PC-3 (cell line): ENCODE measurements around the gene ZC2HC1B. TPM values are rescaled to one million over a fixed set of nuclear protein-coding genes. Genes with fewer than 3 reads are reported as not detected.

Experiments
- ATAC-seq: fragments of 200-7000 bp; cut with Tn5 transposase; 2 replicates; pipeline ENCODE4 v1.9.1; 2020; ENCODE audit warnings: mild to moderate bottlenecking, moderate library complexity
- BruUV-seq: library from RNA; stranded (reverse); fragments of 400-500 nt; replicated peaks from 2 replicates; lab custom pipeline; 2021; lab: Mats Ljungman, UMichigan
- CTCF ChIA-PET: fragments of 300-600 bp; sonication (Branson Sonifier 250); formaldehyde crosslinking; loops from one replicate; lab custom pipeline; 2022; ENCODE audit warnings: antibody characterized with exemption; lab: Charles Lee
- POLR2A ChIA-PET: fragments of 300-600 bp; sonication (Branson Sonifier 250); formaldehyde crosslinking; loops from one replicate; lab custom pipeline; 2022; ENCODE audit warnings: antibody characterized with exemption; ENCODE audit not compliant: unreplicated experiment; lab: Charles Lee
- DNase-seq: peaks from one replicate; pipeline ENCODE4 v3.0.0-alpha.2; 2015
- H2AFZ ChIP-seq: fragments of 300-600 bp; sonication (generic); 2 replicates; pipeline ENCODE4 v1.6.0; 2016; ENCODE audit warnings: antibody characterized with exemption, low read length
- H3F3A ChIP-seq: fragments of 300-600 bp; sonication (generic); one replicate; pipeline ENCODE4 v1.6.0; 2017; ENCODE audit warnings: antibody characterized with exemption, low read length, control low read depth, mild to moderate bottlenecking; ENCODE audit not compliant: unreplicated experiment
- H3K27ac ChIP-seq: fragments of 300-600 bp; sonication (generic); 2 replicates; pipeline ENCODE4 v1.5.1; 2016; ENCODE audit warnings: mild to moderate bottlenecking, low read length
- H3K27me3 ChIP-seq: fragments of 300-600 bp; sonication (generic); 2 replicates; pipeline ENCODE4 v1.6.1; 2016; ENCODE audit warnings: low read length, mixed read lengths
- H3K36me3 ChIP-seq: fragments of 300-600 bp; sonication (generic); 2 replicates; pipeline ENCODE4 v1.6.1; 2016; ENCODE audit warnings: low read depth, mixed run types, low read length, mixed read lengths
- H3K4me1 ChIP-seq: fragments of 300-600 bp; sonication (generic); 2 replicates; pipeline ENCODE4 v1.5.1; 2016; ENCODE audit warnings: low read length; ENCODE audit not compliant: insufficient read depth
- H3K4me2 ChIP-seq: fragments of 300-600 bp; sonication (generic); 2 replicates; pipeline ENCODE4 v1.6.0; 2016; ENCODE audit warnings: low read length
- H3K4me3 ChIP-seq: fragments of 300-600 bp; sonication (generic); 2 replicates; pipeline ENCODE4 v1.5.1; 2016; ENCODE audit warnings: mild to moderate bottlenecking, low read length, mixed read lengths
- H3K79me2 ChIP-seq: fragments of 300-600 bp; sonication (generic); 2 replicates; pipeline ENCODE4 v1.6.1; 2017; ENCODE audit warnings: low read length, mixed read lengths
- H3K9ac ChIP-seq: fragments of 300-600 bp; sonication (generic); 2 replicates; pipeline ENCODE4 v1.6.0; 2016; ENCODE audit warnings: mild to moderate bottlenecking, low read length
- H3K9me2 ChIP-seq: fragments of 300-600 bp; sonication (generic); replicated peaks from 2 replicates; pipeline ENCODE4 v1.6.1; 2016; ENCODE audit warnings: mixed run types, low read length, mixed read lengths
- H3K9me3 ChIP-seq: fragments of 300-600 bp; sonication (generic); 2 replicates; pipeline ENCODE4 v1.6.1; 2016; ENCODE audit warnings: low read length, mixed read lengths
- H4K20me1 ChIP-seq: fragments of 300-600 bp; sonication (generic); 2 replicates; pipeline ENCODE4 v1.6.1; 2016; ENCODE audit warnings: low read length, mixed read lengths
- EZH2 ChIP-seq: fragments of 300-600 bp; sonication (generic); IDR thresholded peaks from one replicate; pipeline ENCODE4 v1.6.1; 2017; ENCODE audit warnings: antibody characterized with exemption, mild to moderate bottlenecking, low read length; ENCODE audit not compliant: unreplicated experiment
- EZH2phosphoT487 ChIP-seq: fragments of 300-600 bp; sonication (generic); IDR thresholded peaks from 2 replicates; pipeline ENCODE4 v1.6.1; 2018; ENCODE audit warnings: mild to moderate bottlenecking, antibody characterized with exemption, low read length, borderline replicate concordance
- intact Hi-C: fragments of 100-400 bp; cut with micrococcal nuclease; formaldehyde crosslinking; loops from 2 replicates; pipeline ENCODE4 v1.9.0; 2023
- total RNA-seq: library from RNA; depleted of rRNA; stranded (reverse); fragments of >200 nt; gene quantifications from 2 replicates; pipeline ENCODE4 v1.2.3, GENCODE V29; 2014
- TF ChIP-seq, protein P1 (sequence below): fragments of 300-600 bp; sonication (generic); conservative IDR thresholded peaks from 2 replicates; pipeline ENCODE4 v1.5.1; 2017; ENCODE audit warnings: antibody characterized with exemption, low read depth, mild to moderate bottlenecking, low read length

Gene ZC2HC1B
- total RNA-seq, 1 experiment from 2014 or later: not detected

DNA sequence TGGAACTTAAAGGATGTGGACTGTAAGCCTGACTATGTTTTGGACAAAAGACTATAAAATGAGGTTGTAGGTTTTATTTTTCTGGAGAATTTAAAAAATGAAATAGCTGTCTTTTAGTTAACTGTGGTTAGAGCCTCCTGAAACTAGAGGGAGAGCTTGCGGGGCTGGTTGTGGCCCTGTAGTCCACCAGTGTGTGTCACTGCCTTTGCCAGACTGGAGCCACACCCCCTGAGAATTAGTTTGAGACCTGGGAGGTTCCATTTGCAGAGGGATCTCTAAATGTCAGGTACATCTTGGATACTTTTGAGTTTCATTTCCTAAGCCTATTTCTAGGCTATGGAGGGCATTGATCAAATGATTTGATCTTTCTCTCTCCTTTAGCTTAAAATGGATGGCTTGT lies 20.8 kb downstream of the ZC2HC1B start:
- no peak overlapping the region for H3K9ac ChIP-seq
- H3K9me3 ChIP-seq: 0 out of 2 replicates have a peak, but pooled peaks cover 5% of the 10 kb centered on the region
- DNase-seq: no peak
- H3K9me2 ChIP-seq: no peaks in the 10 kb centered on the region
- no TSS peak for BruUV-seq
- H3F3A ChIP-seq: no peaks in the 10 kb centered on the region
- H3K4me3 ChIP-seq: no peak overlapping the region
- ATAC-seq: no peak
- H2AFZ ChIP-seq: no peak overlapping the region
- TF ChIP-seq, protein P1, sequence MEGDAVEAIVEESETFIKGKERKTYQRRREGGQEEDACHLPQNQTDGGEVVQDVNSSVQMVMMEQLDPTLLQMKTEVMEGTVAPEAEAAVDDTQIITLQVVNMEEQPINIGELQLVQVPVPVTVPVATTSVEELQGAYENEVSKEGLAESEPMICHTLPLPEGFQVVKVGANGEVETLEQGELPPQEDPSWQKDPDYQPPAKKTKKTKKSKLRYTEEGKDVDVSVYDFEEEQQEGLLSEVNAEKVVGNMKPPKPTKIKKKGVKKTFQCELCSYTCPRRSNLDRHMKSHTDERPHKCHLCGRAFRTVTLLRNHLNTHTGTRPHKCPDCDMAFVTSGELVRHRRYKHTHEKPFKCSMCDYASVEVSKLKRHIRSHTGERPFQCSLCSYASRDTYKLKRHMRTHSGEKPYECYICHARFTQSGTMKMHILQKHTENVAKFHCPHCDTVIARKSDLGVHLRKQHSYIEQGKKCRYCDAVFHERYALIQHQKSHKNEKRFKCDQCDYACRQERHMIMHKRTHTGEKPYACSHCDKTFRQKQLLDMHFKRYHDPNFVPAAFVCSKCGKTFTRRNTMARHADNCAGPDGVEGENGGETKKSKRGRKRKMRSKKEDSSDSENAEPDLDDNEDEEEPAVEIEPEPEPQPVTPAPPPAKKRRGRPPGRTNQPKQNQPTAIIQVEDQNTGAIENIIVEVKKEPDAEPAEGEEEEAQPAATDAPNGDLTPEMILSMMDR: no peak
- TF ChIP-seq EZH2phosphoT487: no peak
- no peak for TF ChIP-seq EZH2
- no peak overlapping the region for H3K27ac ChIP-seq
- CTCF ChIA-PET: no interaction called here
- H3K27me3 ChIP-seq: no peaks in the 10 kb centered on the region
- H3K4me1 ChIP-seq: no peaks in the 10 kb centered on the region
- no peaks in the 10 kb centered on the region for H3K36me3 ChIP-seq
- H3K4me2 ChIP-seq: no peak overlapping the region
- H3K79me2 ChIP-seq: no peaks in the 10 kb centered on the region
- intact Hi-C loops: no loop called here
- POLR2A ChIA-PET: no interaction called here
- no peaks in the 10 kb centered on the region for H4K20me1 ChIP-seq

DNA sequence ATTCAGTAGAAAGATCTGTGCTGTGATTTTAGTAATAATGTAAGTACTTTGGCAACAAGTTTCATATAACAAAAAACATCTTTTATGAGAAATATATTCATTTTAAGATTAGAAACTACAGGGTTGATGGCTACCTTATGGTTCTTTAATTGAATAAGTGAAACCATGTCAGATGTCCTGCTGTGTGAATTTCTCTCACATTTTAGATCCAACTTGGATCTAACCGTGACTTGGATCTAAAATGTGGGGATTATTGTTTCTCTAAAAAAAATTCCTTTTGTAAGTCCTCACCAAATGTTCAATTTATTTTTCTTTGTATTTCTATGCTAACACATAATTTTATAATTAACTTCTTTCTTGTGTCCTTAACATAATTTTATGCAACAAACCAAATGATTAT lies 30.4 kb downstream of the ZC2HC1B start:
- DNase-seq (no peak), ATAC-seq (no peak)
- Histone ChIP-seq H4K20me1 (no peaks in the 10 kb centered on the region), H2AFZ (no peak overlapping the region), H3K9me3 (no peaks in the 10 kb centered on the region), H3K27me3 (no peaks in the 10 kb centered on the region), H3K36me3 (no peaks in the 10 kb centered on the region), H3K27ac (no peak overlapping the region), H3K9ac (no peak overlapping the region), H3K79me2 (no peaks in the 10 kb centered on the region), H3K4me1 (no peaks in the 10 kb centered on the region), H3F3A (no peaks in the 10 kb centered on the region), H3K4me3 (no peak overlapping the region), H3K4me2 (no peak overlapping the region), H3K9me2 (no peaks in the 10 kb centered on the region)
- CTCF ChIA-PET: no interaction called here
- no TSS peak for BruUV-seq
- POLR2A ChIA-PET: no interaction called here
- TF ChIP-seq EZH2 (no peak), EZH2phosphoT487 (no peak)
- TF ChIP-seq, protein P1: no peak
- intact Hi-C loops: no loop called here

DNA sequence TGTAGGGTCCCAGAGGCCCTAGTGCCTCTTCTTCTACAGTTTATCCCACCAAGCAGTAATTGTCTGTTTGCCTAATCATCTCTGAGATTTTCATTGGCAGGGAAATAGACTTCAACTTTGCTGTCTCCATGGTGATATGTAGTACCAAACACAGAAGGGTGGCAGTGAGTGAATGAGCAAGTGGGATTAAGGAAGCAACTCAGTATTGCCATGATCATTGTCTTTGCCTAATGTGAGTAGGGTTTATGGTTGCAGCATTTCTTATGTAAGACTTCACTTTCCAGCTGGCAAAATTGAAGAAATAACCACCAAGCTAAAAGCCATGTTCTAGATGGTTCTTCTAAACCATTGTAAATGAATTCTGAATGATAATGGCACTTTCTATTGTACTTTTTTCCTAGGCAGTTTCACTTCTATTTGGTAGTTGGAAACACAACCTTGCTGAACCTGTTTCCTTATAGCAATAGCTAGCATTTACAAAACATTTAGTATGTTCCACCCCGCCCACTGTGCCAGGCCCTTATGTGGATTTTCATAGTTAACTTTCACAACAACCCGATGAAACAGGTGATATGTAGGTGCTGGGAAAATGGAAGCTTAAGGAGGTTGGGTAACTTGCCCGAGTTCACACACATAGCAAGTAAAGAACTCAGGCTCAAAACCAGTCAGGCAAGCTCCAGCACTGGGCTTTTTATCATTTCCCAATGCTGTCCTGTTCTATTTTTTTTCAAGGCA lies 32.0 kb downstream of the ZC2HC1B start:
- H2AFZ ChIP-seq: no peak overlapping the region; the same call in 1 of the 2 replicates
- H3K4me3 ChIP-seq: no peak overlapping the region

More for the DNA sequence above, 32.0 kb downstream of the ZC2HC1B start:
- DNase-seq (peak; percentile 17), ATAC-seq (no peak)
- intact Hi-C loops: no loop called here
- CTCF ChIA-PET: no interaction called here
- no TSS peak for BruUV-seq
- H3K9me2 ChIP-seq: no peaks in the 10 kb centered on the region
- no peak overlapping the region for H3K27ac ChIP-seq
- H3K36me3 ChIP-seq: no peaks in the 10 kb centered on the region
- H3K9ac ChIP-seq: no peak overlapping the region
- no peaks in the 10 kb centered on the region for H3K79me2 ChIP-seq
- TF ChIP-seq, protein P1: no peak
- no peak for TF ChIP-seq EZH2phosphoT487
- TF ChIP-seq EZH2: no peak
- POLR2A ChIA-PET: interaction anchor here (0.6 kb wide), 1 partner anchor 34 kb away, joined by 3 read pairs; no protein-coding TSS in a partner anchor
- H3K4me2 ChIP-seq: peak overlapping the region; percentile 38
- no peaks in the 10 kb centered on the region for H3K9me3 ChIP-seq
- H3K27me3 ChIP-seq: no peaks in the 10 kb centered on the region
- no peaks in the 10 kb centered on the region for H3F3A ChIP-seq
- no peaks in the 10 kb centered on the region for H4K20me1 ChIP-seq
- no peaks in the 10 kb centered on the region for H3K4me1 ChIP-seq
